Stimulated activated CD4-positive, alpha-beta T cell treated with anti-CD3 and anti-CD28 coated beads, Interleukin-1b, Interleukin-23, amount 100 ng/mL, for 1 hour (primary cell): ENCODE results near the gene STXBP6.
"Not testable (repeated sequence)": the region's sequence is repeated elsewhere in the genome, so short reads cannot be mapped to it uniquely, and the experiment has no call there.

Experiments
- DNase-seq, 2 donors: peaks; one replicate each; pipeline ENCODE4 v3.0.0-alpha.2; 2020; ENCODE audit warnings: low read depth in 2 of 2

The STXBP6 gene

DNA sequence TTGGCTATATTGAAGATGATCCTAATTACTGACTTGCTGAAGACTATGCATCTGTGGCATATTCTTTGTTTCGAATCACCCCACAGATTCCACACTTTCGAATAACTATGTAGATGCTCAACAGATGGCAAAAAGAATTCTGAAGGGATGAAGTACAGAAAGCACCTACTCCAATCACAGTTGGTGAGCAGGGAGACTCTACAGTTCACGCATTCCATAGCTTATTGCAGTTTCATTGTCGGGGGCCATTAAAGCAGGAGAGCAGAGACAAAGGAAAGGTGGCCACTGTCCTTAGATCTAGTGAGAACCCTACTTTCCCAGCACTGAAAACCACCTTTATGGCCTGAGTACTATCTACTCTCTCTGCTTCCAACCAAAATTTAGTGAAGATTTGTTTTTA is 191.9 kb downstream of the STXBP6 start:
- no peak for DNase-seq

DNA sequence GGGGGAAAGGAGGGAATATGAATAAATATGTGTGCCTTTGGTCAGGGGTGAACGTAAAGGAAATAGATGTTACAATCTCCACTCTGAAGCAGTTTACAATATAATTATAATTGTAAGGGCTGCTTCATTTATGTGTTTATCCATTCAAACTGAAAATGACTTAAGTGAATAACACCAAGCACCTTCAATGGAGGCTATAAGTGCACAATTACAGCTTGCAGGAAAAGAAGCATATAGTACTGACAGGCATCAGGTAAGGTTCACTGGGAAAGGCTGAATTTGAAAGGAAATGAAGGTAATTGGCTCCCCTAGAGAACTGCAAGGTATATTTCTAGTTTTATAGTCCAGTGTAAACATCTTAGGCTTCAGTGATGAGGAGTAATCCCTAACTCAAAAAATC is 192.7 kb downstream of the STXBP6 start:
- DNase-seq = no peak

DNA sequence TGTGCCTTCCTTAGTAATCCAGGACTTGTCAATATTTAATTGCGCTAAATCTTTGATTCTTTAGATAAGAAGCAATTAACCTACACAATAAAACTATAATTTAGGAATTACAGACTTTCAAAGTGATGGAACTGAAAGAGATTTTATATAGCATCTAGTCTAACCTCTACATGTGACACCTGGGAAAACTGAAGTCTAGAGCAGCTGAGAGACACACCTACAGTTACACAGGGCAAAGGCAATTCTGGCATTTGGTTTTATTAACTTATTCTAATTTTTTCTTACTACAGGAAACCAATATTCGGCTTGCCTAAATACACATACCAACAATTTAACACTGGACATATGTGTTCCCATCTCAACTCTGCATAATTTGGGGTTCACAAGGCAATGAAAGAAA is 196.5 kb downstream of the STXBP6 start:
- no peak for DNase-seq

DNA sequence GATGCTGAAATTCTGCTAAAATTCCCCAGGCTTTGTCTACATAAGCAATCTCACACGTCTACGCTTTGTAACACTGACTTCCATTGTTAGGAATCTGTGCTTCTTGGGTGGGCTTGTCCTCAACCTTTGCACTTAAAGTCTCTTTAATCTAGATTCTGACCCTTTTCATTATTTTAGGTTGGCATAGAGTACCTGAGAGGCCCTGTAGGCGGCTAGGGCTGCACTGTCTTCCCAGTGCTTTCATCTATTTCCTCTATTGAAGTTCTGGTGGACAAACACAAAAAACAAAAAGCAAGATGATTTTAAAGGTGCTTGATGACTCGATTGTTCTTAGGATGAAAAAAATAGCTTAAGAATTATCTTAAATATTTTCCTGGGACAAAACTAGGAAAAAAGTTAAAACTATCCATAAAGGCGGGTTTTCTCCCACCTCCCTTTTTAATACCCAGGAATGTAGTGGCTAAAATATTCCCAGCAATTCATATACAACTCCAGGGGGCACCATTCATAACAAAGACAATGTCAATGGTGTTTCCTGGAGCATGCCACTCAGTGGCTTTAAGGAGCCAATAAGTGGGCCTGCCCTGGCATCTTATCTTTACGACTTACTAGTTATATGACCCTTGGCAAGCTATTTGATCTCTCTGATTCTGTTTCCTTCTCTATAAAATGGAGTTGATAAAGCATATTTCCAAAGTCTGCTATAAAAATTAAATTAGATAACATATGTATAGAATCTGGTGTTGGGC is 197.5 kb downstream of the STXBP6 start:
- DNase-seq = no peak

DNA sequence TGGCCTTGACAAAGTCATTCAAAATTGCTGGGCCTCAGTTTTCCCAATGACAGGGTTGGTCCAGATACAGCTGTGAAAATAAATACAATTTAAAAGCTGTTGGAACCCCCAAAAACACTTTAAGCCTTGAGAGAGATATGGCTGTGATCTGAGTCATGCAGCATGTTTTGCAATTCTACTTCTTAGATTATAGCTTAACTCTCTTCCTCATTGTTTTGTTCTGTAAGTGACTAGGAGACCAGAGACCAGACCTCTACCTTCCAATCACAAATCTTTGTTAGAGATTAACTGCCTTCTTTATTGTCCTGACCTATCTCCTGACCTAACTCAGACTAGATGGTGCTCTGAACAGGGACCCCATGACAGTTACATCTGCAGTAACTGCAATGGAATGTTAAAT is 198.1 kb downstream of the STXBP6 start:
- no peak for DNase-seq

DNA sequence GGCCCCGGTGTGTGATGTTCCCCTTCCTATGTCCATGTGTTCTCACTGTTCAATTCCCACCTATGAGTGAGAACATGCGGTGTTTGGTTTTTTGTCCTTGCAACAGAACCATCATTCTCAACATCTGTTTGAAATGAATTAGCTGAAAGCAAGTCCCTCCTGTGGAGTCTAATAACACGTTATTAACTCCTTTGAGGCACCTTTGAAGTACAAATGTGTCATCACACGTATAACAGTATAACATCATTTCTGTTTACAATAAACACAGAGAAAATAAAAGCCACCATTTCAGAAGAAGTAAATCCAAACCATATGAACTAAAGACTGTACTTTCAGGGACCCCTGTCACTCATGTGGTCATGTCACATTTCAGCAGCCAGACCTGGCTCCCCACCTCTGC is 198.5 kb downstream of the STXBP6 start:
- no peak for DNase-seq

DNA sequence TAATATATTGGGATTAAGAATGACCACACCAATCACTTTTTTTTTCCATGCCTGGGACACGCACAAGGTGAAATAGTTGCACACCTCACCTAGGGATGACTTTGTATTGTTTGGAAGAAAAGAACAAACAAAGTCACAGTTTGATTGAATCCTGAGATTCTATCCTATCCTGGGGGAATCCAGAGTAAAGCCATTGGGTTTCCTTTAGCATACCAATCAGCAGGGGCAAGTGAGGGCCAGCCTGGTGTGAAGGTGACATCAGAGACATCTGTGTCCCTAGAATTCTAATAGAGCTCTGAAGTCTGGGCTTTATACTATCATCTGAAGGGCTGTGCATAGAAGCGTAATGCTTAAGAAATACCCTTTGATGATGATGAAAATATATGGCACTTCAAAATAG is 199.9 kb downstream of the STXBP6 start:
- no peak for DNase-seq

DNA sequence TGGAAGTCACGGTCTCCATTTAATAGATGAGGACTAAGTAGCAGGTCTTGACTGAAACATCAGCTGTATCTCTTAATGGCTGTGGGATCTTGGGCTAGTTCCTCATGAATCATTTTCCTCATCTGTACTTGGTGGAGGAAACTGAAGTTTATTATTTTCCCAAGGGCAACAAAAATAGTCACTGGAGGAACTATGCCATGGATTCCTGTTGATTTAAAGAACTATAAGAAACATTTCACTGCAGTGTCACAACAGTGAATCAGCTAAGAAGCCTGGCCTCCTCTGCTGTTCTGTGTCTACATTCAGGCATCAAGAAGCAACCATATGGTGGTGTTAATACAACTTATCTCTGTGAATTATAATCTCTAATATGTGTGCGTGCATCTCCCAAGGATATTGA is 200.5 kb downstream of the STXBP6 start:
- no peak for DNase-seq

DNA sequence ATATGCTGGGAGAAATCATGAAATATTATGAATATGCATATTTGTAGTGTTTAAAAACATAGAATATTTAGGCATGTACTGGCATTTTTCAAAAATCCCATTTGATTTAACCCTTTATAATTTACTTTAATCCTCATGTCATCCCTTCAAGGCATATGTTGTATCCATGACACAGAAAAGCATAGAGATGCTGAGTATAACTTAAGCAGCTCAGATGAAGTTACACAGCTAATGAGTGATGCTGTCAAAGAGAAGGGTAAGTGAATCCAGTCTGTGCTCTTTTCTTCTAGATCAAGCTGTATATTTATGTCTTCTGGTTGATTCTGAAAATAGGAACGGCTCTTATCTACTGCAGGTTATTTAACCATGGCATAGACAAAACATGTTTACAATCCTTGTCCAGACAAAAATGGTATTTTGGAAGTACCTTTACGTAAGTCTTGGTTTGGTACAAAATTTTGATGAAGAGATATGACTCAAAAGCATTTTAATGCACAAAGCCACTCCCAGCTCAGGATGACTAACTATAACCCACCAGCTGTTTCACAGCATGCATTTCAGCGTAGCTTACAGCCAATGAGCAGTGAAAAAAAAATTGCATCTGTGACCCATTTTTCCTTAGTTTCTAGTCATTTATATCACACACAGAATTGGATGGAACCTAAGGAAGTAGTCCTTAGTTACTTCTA is 201.7 kb downstream of the STXBP6 start:
- DNase-seq = no peak

DNA sequence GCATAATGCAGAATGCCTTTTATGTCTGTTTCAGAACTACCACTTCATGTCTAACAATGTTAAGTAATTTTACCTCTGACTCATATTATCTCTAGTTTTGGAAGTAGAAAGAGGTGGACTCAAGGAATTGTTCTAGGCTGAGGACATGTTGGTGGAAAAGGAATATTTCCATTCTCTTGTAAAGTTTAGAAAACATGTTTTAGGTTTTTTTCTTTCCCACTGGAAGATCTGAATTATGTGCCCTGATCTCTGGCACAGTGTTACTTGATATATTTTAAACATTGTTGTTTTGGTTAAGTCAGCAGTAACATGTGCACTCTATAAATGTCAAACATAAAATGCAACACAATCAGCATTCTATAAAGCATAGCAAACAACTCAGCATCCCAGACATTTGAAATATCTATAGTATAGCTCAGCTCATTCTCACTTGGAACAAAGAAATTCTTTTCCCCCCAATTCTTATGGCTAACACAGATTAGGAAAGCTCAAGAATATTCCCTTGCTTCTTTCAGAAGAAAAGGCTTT is 202.3 kb downstream of the STXBP6 start:
- DNase-seq = no peak

DNA sequence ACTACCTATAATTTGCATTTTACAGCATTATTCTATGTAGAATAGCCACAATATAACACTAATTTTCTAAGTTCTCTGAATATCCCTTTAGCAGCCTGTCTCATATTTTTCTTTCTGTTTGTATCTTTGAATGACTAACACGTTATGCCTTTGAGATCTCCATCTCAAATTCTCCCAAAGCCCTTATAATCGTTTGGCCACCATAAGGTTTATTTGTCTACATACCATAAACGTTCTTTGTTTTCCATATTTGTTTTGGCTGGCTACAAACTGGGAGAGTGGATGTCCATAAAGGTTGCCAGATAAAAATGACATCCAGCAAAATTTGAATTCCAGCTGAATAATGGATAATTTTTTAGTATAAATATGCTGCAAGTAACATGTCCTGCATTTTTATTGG is 203.7 kb downstream of the STXBP6 start:
- DNase-seq = no peak

DNA sequence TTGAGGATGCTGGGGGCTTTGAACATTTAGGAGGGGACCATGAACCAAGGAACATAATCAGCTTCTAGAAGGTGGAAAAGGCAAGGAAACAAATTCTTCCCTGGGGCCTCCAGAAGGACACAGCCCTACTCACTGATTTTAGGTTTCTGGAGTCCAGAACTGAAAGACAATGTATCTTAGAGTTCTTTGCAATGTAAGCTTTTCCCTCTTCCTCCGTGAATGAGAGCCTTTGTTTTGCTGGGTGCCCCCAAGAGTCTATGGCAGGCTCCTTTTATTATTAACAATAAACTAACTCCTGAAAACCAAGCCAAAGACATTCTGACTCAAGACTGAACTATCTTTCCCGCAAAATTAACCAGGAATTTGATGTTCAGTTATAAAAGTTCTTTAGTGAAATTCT is 204.1 kb downstream of the STXBP6 start:
- DNase-seq = no peak

DNA sequence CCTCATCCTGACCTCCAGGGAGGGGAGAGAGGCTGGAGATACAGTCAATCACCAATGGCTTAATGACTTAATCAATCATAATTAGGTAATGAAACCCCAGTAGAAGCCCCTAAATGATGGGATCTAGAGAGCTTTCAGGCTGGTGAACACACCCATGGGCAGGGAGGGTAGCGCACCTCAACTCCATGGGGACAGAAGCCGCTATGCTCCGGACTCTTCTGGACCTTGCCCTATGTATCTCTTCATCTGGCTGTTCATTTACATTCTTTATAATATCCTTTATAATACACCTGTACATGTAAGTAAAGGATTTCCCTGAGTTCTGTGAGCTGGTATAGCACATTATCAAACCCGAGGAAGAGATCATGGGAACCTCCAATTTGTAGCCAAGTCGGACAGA is 205.9 kb downstream of the STXBP6 start:
- DNase-seq = no peak

DNA sequence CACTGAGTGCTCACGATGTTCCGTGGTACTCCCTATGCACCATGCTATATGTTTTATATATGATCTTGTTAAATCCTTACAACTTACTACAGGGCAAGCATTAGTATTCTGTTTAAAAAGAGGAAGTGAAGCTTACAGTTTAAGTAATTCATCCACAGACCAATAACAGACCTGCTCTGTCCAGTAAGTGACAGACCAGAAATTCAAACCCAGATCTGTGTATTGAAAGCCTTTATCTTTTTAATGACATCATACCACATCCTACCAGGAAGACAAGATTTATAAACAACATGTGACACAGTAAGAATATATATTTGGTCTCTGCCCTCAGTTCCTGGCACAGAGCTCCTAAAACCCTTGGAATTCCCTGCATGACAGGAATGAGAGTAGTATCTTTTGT is 206.5 kb downstream of the STXBP6 start:
- no peak for DNase-seq

DNA sequence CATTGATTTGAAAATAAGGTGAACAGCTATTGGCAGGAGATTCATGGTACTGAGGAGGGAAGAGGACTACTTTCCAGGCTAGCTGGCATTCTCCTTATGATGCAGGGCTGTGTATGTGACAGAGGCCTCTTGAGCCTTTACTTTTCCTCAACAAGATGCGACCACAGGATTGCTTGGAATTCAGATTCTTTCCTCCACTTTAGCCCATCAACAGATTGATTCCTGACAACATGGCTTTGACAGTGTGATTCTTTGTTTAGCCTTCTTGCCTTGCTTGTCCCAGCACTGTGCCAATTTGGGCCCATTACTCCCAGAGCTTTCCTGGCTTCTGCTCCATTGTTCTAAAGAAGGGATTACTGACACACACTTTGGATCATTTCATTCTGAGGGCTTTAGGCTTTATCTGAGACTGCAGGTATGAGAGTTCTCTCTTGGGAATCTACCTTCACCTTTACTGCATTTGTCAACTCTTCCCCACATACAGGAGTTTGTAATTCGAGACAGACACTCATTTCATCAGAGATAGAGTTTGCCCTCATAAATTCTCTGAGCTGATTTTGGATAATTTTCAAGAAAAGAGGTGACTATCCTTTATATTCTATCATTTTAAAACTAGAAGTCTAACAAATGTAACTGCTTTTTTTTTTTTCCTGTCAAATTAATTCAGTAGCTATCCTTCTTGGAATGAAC is 209.6 kb downstream of the STXBP6 start:
- no peak for DNase-seq

DNA sequence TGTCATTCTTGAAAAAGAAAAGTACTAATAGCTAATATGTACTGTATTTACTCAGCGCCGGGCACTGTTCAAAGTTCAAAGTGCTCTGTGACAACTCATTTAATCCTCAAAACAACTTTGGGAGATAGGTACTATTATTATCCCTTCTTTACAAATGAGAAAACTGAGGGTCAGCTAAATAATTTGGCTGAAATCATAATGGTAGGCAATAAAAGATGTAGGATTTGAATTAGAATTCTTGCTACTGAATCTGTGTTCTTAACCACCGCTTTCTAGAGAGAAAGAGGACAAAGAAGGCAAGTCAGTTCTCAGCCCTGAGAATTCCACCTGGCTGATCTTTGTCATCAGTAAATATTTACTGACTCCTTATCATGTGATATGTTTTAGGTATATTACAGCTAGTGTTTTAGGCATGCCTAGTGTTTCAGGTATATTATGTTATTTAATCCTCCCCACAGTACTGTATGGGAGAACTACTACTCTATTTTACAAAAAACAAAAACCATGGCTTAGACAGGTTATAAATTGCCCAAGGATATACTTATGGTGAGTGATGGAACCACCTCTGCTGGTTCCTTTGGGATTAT is 210.2 kb downstream of the STXBP6 start:
- DNase-seq = no peak

DNA sequence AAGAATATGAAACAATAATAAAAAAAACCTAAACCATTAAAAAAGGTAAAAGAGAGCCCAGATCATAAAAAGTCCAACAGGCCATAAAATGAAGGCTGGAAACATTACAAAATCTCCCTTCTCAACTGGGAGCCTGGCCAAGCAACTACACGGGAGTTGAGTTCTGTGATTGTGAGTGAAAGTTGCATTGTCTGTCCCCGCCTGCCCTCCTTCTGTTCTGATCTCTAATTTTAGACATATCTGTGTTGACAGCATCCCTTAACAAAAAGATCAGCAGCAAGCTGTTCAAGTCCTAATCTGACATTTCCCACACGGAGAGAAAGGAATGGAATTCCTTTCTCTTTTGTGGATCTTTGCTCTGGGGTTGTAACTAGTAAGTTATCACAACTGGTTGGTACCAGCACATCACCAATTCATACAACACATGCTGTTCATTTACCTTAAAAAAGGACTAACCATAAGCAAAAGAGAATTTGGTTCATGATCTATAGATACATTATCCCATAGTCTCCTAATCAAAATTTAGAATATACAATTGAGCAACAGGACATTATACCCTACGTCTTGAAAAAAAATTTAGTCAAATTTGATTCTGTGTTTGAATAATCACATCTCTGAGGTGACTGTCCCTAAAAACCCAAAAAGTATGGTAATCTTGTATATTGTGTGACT is 210.9 kb downstream of the STXBP6 start:
- no peak for DNase-seq

DNA sequence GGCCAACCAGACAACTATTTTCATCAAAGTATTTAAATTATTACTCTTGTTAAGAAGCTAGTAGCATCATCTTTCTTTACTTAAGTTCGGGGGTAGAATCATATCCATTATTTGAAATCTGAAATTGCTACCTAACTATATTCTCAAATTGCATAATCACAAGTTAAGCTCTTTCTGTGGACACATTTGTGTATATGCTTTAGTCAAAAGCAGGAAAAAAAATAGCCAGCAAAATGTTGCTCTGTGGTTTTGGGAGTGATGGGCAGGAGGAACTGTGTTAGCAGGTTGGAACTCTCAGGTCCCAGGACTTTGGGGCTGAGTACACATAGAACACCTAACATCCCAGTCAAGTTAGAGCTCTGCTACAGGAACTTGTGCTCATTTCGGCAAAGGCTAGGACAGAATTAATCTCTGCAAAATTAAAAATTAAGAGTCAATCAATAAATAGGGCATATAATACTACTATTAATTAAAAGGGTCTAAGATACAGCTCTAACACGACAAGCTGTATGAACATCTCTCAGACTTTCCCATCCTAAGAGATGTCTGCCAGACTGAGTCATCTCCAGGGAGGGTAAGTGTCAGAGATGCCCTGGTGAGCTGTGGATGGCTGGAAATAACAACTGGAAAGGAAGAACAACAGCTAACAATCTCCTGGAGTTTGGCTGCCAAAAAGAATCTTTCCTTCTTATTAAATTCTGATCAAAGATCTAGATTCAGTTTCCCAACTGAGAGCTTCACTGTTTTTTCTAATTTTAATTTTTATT is 212.5 kb downstream of the STXBP6 start:
- no peak for DNase-seq

DNA sequence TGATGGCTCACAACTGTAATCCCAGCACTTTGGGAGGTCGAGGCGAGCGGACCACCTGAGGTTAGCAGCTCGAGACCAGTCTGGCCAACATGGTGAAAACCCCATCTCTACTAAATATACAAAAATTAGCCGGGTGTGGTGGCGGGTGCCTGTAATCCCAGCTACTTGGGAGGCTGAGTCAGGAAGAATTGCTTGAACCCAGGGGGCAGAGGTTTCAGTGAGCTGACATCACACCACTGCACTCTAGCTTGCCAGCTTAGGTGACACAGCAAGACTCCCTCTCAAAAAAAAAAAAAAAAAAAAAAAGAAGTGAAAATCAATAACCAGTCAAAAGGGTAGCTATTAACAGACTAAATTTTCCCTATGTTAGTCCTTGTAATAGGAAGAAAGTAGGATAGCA is 213.6 kb downstream of the STXBP6 start:
- not testable (repeated sequence) for DNase-seq

DNA sequence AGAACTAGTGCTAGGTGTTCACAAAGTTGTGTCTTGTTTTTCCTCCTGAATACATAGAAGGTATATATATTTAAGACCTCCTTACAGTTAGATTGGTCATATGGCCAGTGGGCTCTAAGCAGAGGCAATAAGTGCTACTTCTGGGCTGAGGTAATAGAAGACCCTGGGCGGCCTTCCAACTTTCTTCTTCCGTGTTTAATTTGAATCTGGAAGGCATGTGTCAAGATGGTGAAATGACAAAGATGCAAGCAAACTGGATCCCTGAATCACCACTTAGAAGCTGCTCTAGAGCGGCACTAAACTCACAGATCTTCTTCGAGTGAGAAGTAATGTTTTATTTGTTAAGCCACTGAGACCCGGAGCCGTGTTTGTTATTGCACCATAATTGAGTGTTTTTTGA is 215.0 kb downstream of the STXBP6 start:
- no peak for DNase-seq

DNA sequence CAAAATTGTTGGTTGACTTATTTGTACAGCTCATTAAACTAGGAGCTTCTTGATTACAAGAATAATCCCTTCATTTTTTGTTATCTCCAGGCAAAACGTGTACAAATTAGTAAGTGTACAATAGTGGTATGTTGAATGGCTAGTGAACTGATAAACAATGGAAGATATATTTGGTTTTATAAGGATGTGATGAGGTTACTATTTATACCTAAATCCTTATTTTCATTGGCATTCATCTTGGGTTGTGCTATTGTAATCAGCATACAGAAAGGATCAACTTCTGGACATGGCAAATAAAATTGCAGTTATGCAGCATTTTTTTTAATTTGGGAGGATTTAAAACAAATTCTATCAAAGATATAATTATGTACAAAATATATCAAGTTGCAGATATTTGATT is 216.6 kb downstream of the STXBP6 start:
- no peak for DNase-seq
